IMR-90 (cell line): ENCODE data around the gene IL3RA.

Experiments
- BHLHE40 ChIP-seq: fragments of 150-350 bp; IDR thresholded peaks from 2 replicates; pipeline ENCODE4 v1.6.1; 2016; ENCODE audit warnings: mild to moderate bottlenecking, low read depth, low read length
- CEBPB ChIP-seq: IDR thresholded peaks from 2 replicates; pipeline ENCODE4 v1.6.1; 2012; ENCODE audit warnings: low read depth, low read length, improper control_type of control experiment
- CHD1 ChIP-seq: IDR thresholded peaks from 2 replicates; pipeline ENCODE4 v1.6.1; 2012; ENCODE audit warnings: low read depth, low read length, improper control_type of control experiment
- ELK1 ChIP-seq: fragments of 150-350 bp; IDR thresholded peaks from 2 replicates; pipeline ENCODE4 v1.6.1; 2016; ENCODE audit warnings: low read depth, mild to moderate bottlenecking, low read length, moderate library complexity, borderline replicate concordance
- MAFK ChIP-seq: IDR thresholded peaks from 2 replicates; pipeline ENCODE4 v1.6.1; 2012; ENCODE audit warnings: low read depth, low read length, improper control_type of control experiment
- MAZ ChIP-seq: IDR thresholded peaks from 2 replicates; pipeline ENCODE4 v1.6.1; 2012; ENCODE audit warnings: low read depth, mild to moderate bottlenecking, low read length, improper control_type of control experiment, moderate library complexity, borderline replicate concordance
- MXI1 ChIP-seq: IDR thresholded peaks from 2 replicates; pipeline ENCODE4 v1.6.1; 2012; ENCODE audit warnings: low read depth, mild to moderate bottlenecking, low read length, moderate library complexity, borderline replicate concordance
- POLR2A ChIP-seq: IDR thresholded peaks from 2 replicates; pipeline ENCODE4 v1.6.1; 2012; ENCODE audit warnings: mild to moderate bottlenecking, low read depth, low read length
- RAD21 ChIP-seq: IDR thresholded peaks from 2 replicates; pipeline ENCODE4 v1.6.1; 2012; ENCODE audit warnings: low read length, improper control_type of control experiment
- RFX5 ChIP-seq: IDR thresholded peaks from 2 replicates; pipeline ENCODE4 v1.8.0; 2012; ENCODE audit warnings: low read depth, mild to moderate bottlenecking, low read length, moderate library complexity
- SMC3 ChIP-seq: fragments of 150-350 bp; IDR thresholded peaks from 2 replicates; pipeline ENCODE4 v1.6.1; 2016; ENCODE audit warnings: low read depth, mild to moderate bottlenecking, antibody characterized with exemption, low read length, moderate library complexity
- USF2 ChIP-seq: fragments of 150-350 bp; IDR thresholded peaks from 2 replicates; pipeline ENCODE4 v1.6.1; 2017; ENCODE audit warnings: mild to moderate bottlenecking, antibody characterized with exemption, low read length, low read depth
- TF ChIP-seq, protein P1 (sequence below): conservative IDR thresholded peaks from 2 replicates; pipeline ENCODE4 v1.5.1; 2012; ENCODE audit warnings: mild to moderate bottlenecking, low read depth, low read length, improper control_type of control experiment

GRCh38 chrX:1398431-1399340 is 62.1 kb downstream of the IL3RA start:
- TF ChIP-seq, protein P1, sequence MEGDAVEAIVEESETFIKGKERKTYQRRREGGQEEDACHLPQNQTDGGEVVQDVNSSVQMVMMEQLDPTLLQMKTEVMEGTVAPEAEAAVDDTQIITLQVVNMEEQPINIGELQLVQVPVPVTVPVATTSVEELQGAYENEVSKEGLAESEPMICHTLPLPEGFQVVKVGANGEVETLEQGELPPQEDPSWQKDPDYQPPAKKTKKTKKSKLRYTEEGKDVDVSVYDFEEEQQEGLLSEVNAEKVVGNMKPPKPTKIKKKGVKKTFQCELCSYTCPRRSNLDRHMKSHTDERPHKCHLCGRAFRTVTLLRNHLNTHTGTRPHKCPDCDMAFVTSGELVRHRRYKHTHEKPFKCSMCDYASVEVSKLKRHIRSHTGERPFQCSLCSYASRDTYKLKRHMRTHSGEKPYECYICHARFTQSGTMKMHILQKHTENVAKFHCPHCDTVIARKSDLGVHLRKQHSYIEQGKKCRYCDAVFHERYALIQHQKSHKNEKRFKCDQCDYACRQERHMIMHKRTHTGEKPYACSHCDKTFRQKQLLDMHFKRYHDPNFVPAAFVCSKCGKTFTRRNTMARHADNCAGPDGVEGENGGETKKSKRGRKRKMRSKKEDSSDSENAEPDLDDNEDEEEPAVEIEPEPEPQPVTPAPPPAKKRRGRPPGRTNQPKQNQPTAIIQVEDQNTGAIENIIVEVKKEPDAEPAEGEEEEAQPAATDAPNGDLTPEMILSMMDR = no peak
- TF ChIP-seq MAZ (no peak), POLR2A (no peak), MAFK (no peak), ELK1 (no peak), CHD1 (no peak), USF2 (no peak), SMC3 (no peak), RAD21 (no peak), RFX5 (no peak), MXI1 (no peak), BHLHE40 (no peak), CEBPB (no peak)
